ENCODE results near the gene KLHDC4. TPM values are rescaled to one million over a fixed set of nuclear protein-coding genes. Genes with fewer than 3 reads are reported as not detected.

KLHDC4 gene
- total RNA-seq, 1 experiment from 2014 or later: 36.3 TPM

- no peaks in the 10 kb centered on the region for H3K9me3 ChIP-seq (ENCODE audit: low read length)
- H2AFZ ChIP-seq (ENCODE audit: low read length): no peak overlapping the region
- no peak overlapping the region for H3K9ac ChIP-seq (ENCODE audit: low read length)
- H3K4me2 ChIP-seq (ENCODE audit: low read length): no peak overlapping the region
- no peaks in the 10 kb centered on the region for H3K36me3 ChIP-seq (ENCODE audit: low read depth, low read length)
- ATAC-seq (no peak), DNase-seq (no peak)
- no peaks in the 10 kb centered on the region for H4K20me1 ChIP-seq (ENCODE audit: low read length)
- TF ChIP-seq EZH2phosphoT487 (IDR thresholded peaks at IDR 0.05; ENCODE audit: borderline replicate concordance, low read length): no peak
- no peak for TF ChIP-seq EZH2 (IDR thresholded peaks at IDR 0.05; ENCODE audit: low read length, unreplicated experiment)
- TF ChIP-seq CTCF (conservative IDR thresholded peaks at IDR 0.05; ENCODE audit: low read depth, low read length): no peak
- CTCF ChIA-PET: no interaction called here
- BruUV-seq (replicated peaks): no TSS peak
- no peaks in the 10 kb centered on the region for H3F3A ChIP-seq (ENCODE audit: low read length, unreplicated experiment)
- POLR2A ChIA-PET (ENCODE audit: unreplicated experiment): no interaction called here
- H3K9me2 ChIP-seq (replicated peaks; ENCODE audit: low read length): no peaks in the 10 kb centered on the region
- H3K27me3 ChIP-seq (ENCODE audit: low read length): peaks cover 9% of the 10 kb centered on the region; the same call in 1 of the 2 replicates
- intact Hi-C loops (cut with micrococcal nuclease): no loop called here
- no peak overlapping the region for H3K27ac ChIP-seq (ENCODE audit: low read length)
- H3K4me3 ChIP-seq (ENCODE audit: low read length): no peak overlapping the region
- no peaks in the 10 kb centered on the region for H3K79me2 ChIP-seq (ENCODE audit: low read length)
- no peaks in the 10 kb centered on the region for H3K4me1 ChIP-seq (ENCODE audit: insufficient read depth, low read length)
Observed at GRCh38 chr16:87665193-87665592, 100.6 kb downstream of the KLHDC4 start.

GRCh38 chr16:87664792-87665191, 101.0 kb downstream of the KLHDC4 start:
- Histone ChIP-seq H3K9ac (ENCODE audit: low read length) (no peak overlapping the region), H4K20me1 (ENCODE audit: low read length) (no peaks in the 10 kb centered on the region), H3F3A (ENCODE audit: low read length, unreplicated experiment) (no peaks in the 10 kb centered on the region), H3K4me3 (ENCODE audit: low read length) (no peak overlapping the region), H3K36me3 (ENCODE audit: low read depth, low read length) (no peaks in the 10 kb centered on the region), H3K27ac (ENCODE audit: low read length) (no peak overlapping the region), H3K27me3 (ENCODE audit: low read length) (peaks cover 9% of the 10 kb centered on the region; the same call in 1 of the 2 replicates), H3K4me2 (ENCODE audit: low read length) (no peak overlapping the region), H3K79me2 (ENCODE audit: low read length) (no peaks in the 10 kb centered on the region), H3K9me2 (replicated peaks; ENCODE audit: low read length) (no peaks in the 10 kb centered on the region), H2AFZ (ENCODE audit: low read length) (no peak overlapping the region), H3K4me1 (ENCODE audit: insufficient read depth, low read length) (no peaks in the 10 kb centered on the region), H3K9me3 (ENCODE audit: low read length) (no peaks in the 10 kb centered on the region)
- no peak for DNase-seq
- TF ChIP-seq CTCF (conservative IDR thresholded peaks at IDR 0.05; ENCODE audit: low read depth, low read length) (no peak), EZH2 (IDR thresholded peaks at IDR 0.05; ENCODE audit: low read length, unreplicated experiment) (no peak), EZH2phosphoT487 (IDR thresholded peaks at IDR 0.05; ENCODE audit: borderline replicate concordance, low read length) (no peak)
- CTCF ChIA-PET: no interaction called here
- POLR2A ChIA-PET (ENCODE audit: unreplicated experiment): no interaction called here
- no peak for ATAC-seq
- no TSS peak for BruUV-seq (replicated peaks)
- intact Hi-C loops (cut with micrococcal nuclease): no loop called here

GRCh38 chr16:87662254-87663204, 103.3 kb downstream of the KLHDC4 start:
- intact Hi-C loops (cut with micrococcal nuclease): no loop called here
- Histone ChIP-seq H3K27ac (ENCODE audit: low read length) (no peak overlapping the region), H2AFZ (ENCODE audit: low read length) (no peak overlapping the region), H3K36me3 (ENCODE audit: low read depth, low read length) (no peaks in the 10 kb centered on the region), H3K79me2 (ENCODE audit: low read length) (no peaks in the 10 kb centered on the region), H3K4me2 (ENCODE audit: low read length) (no peak overlapping the region), H4K20me1 (ENCODE audit: low read length) (no peaks in the 10 kb centered on the region), H3K4me3 (ENCODE audit: low read length) (no peak overlapping the region), H3K9ac (ENCODE audit: low read length) (no peak overlapping the region), H3K9me2 (replicated peaks; ENCODE audit: low read length) (no peaks in the 10 kb centered on the region), H3F3A (ENCODE audit: low read length, unreplicated experiment) (no peaks in the 10 kb centered on the region), H3K4me1 (ENCODE audit: insufficient read depth, low read length) (no peaks in the 10 kb centered on the region), H3K9me3 (ENCODE audit: low read length) (no peaks in the 10 kb centered on the region), H3K27me3 (ENCODE audit: low read length) (peaks cover 9% of the 10 kb centered on the region; the same call in 1 of the 2 replicates)
- TF ChIP-seq EZH2phosphoT487 (IDR thresholded peaks at IDR 0.05; ENCODE audit: borderline replicate concordance, low read length) (no peak), CTCF (conservative IDR thresholded peaks at IDR 0.05; ENCODE audit: low read depth, low read length) (no peak), EZH2 (IDR thresholded peaks at IDR 0.05; ENCODE audit: low read length, unreplicated experiment) (no peak)
- ChIA-PET CTCF (interaction anchor here (0.7 kb wide), 1 partner anchor 1637 kb away, joined by 3 read pairs; no protein-coding TSS in a partner anchor), POLR2A (ENCODE audit: unreplicated experiment) (no interaction called here)
- DNase-seq (no peak), ATAC-seq (no peak)
- no TSS peak for BruUV-seq (replicated peaks)
